ENCODE results near the gene TMEM234.

The TMEM234 gene

GRCh38 chr1:32201011-32201855 is 20.9 kb downstream of the TMEM234 start:
- peak; percentile 61 to 71 (median 63) for DNase-seq (ENCODE audit: low read depth in 2 of 3, low spot score in 2 of 3)

DNA sequence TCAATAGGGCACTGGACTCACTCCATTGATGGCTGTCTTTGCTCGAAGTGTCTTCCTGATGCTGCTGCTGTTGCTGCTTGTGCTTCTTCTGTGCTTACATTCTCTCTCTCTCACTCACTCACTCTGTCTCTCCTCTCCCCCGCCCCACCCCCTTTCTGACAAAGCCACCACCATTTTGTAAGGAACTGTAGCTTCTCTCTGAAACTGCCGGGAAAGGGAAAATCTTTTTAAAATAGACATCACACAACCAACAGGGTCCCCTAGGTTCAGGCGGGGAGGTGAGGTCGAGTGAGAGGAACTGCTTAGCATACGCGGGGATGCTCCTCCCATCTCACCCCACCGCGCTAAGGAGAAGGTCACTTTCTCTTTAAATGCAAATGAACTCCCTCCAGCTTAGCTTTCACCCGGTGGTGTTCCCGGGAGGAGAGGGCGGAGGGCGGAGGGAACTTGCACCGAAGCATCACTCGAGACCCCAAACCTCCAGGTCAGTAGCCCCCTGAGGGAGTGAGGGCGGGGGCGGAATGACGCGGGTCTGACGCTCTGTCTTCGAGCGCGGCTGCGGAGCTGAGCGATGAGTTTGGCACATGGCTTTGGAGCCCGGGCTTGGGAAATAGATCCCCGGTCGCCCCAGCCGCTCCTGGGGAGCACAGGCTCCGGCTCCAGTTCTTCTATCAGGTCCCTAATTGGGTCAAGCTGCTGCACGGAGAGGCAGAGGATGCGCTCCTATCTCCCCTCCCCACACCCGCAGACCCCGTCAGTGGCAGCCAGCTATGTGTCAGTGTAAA is 21.7 kb downstream of the TMEM234 start, which contains the start of gene CCDC28B:
Gene CCDC28B (plus strand): TSS at position 370 of the 785 bp plus-strand sequence. CDS start 1,341 bp downstream, outside the sequence.
- peak; percentile 40 to 50 (median 42) for DNase-seq (ENCODE audit: low read depth in 2 of 3, low spot score in 2 of 3)

GRCh38 chr1:32199717-32200072 is 22.5 kb downstream of the TMEM234 start:
- DNase-seq (ENCODE audit: low read depth in 2 of 3, low spot score in 2 of 3): no peak

DNA sequence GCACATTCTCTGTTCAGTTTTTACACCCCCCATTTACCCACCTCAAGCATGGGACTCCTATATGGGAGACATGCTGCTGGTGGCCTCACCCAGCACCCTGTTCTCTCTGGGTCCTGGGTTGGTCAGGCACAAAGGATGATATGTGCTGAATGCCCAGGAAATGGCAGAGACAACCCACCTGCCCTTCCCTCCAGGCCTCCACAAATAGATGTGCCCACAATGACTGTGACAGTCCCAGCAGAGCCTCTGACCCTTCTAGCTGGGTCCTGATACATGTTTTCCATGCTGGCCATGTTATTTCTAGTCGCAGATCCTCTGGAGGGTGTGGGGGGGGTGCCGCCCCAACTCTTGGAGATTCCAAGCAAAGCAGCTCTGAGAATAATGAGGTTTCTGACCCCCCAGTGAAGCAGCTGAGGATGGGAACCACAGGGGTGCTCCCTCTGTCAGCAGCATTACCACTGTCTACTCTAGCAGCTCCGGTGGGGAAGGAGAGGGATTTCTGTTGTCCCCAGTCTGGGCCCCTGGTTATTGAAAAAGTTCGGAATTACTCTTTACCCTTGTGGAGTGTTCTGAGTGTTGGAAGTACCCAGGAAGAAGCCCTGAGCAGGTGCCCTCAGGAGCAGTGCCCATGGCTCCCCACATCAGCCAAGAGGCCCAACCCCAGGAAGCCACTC is 23.0 kb downstream of the TMEM234 start:
- DNase-seq (ENCODE audit: low read depth in 2 of 3, low spot score in 2 of 3): no peak

DNA sequence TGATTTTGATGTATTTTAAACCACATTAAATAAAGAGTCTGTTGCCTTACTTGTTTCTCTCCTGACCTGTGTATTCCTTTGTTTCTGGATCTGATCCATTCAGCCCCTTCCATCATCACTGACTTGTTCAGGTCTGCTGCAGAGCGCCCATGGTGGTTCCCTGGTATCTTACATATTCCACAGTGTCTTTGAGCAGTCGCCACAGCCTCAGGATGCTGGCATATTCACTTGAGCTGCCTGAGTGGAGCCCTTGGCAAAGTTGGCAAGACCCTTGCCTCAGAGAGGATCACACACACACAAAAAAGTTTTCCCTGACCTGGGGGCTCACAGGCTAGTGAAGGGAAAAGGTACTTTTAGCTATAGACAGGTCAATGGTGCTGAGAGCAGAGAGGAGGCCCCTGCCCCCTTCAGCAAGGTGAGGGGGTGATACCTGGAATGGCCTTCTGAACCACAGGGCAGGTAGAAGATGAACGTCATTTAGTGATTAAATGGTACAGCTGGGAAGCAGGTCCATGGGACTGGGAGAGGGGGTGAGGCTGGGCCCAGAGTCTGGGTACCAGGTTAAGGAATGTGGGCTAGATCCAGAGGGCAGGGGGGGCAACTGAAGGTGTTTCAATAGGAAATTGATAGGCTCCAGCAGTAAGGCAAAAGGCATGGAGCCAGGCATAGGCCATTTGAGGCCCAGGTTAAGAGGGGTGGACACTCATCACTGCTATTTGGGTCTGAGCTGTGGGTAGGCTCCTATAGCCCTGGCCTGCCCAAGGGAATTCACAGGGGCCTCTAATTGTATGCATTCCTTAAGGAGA is 23.7 kb downstream of the TMEM234 start:
- DNase-seq (ENCODE audit: low read depth in 2 of 3, low spot score in 2 of 3): no peak

- no peak for DNase-seq (ENCODE audit: low read depth in 2 of 3, low spot score in 2 of 3)
These were observed 24.3 kb downstream of the TMEM234 start for GRCh38 chr1:32197837-32198236.

DNA sequence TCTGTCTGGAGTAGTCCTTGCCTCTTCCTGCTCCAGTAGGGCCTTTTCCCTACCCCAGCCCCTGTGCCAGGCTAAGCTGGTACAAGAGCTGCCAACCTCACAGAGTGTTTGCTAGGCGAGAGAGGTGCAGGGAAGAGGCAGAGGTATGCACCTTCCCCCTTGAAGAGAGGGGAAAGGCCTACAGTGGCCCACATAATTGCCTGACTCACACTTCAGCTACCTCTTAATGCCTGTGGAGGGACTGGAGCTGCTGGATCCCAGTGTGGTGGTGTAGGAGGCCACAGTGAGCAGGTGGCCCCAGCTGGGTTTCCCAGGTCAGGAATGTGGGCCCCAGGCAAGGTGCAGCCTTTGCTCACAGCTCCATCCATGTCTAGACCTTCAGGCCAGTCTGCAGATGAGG is 25.1 kb downstream of the TMEM234 start:
- DNase-seq (ENCODE audit: low read depth in 2 of 3, low spot score in 2 of 3): no peak

GRCh38 chr1:32195972-32196823 is 26.0 kb downstream of the TMEM234 start:
- no peak for DNase-seq (ENCODE audit: low read depth in 2 of 3, low spot score in 2 of 3)

DNA sequence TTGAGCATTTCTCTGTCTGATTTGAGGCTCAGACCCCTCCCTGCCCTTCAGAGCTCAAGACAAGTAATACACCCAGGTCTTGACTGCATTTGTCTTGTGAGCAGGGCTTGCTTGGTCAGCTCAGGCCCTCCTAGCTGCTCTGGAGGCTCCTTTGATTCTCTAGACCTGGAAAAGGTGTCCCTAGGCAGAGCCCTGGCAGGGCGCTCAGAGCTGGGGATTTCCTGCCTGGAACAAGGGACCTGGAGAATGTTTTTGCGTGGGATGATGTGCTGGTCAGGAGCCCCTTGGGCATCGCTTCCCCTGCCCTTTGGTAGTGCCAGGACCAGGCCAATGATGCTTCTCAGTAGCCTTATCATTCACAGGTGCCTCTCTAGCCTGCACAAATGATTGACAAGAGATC is 26.6 kb downstream of the TMEM234 start:
- DNase-seq (ENCODE audit: low read depth in 2 of 3, low spot score in 2 of 3): no peak

GRCh38 chr1:32194984-32195383 is 27.2 kb downstream of the TMEM234 start:
- DNase-seq (ENCODE audit: low read depth in 2 of 3, low spot score in 2 of 3): no peak

- no peak for DNase-seq (ENCODE audit: low read depth in 2 of 3, low spot score in 2 of 3)
These were observed 29.8 kb downstream of the TMEM234 start for GRCh38 chr1:32192220-32192948.

GRCh38 chr1:32187850-32188249 is 34.3 kb downstream of the TMEM234 start:
- no peak for DNase-seq (ENCODE audit: low read depth in 2 of 3, low spot score in 2 of 3)

DNA sequence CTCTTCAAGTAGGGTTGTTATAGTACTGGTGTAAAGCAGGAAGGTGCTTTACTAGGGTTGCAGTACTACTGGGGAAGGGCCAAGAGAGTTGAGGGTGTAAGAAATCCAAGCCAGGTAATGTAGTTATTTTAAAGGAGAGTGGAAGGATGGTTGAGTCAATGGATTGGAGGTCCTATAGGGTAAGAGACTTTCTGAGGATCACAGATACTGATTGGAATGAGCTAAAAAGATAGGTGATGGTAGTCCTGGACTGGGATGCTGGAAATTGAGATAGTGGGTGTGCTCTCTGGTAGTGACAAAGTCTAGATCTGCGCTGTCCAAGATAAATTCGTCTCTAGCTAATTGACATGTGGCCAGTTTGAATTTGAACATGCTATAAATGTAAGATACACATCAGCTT is 35.7 kb downstream of the TMEM234 start:
- no peak for DNase-seq (ENCODE audit: low read depth in 2 of 3, low spot score in 2 of 3)

- DNase-seq (ENCODE audit: low read depth in 2 of 3, low spot score in 2 of 3): no peak
These were observed 36.1 kb downstream of the TMEM234 start for GRCh38 chr1:32186077-32186476.

DNA sequence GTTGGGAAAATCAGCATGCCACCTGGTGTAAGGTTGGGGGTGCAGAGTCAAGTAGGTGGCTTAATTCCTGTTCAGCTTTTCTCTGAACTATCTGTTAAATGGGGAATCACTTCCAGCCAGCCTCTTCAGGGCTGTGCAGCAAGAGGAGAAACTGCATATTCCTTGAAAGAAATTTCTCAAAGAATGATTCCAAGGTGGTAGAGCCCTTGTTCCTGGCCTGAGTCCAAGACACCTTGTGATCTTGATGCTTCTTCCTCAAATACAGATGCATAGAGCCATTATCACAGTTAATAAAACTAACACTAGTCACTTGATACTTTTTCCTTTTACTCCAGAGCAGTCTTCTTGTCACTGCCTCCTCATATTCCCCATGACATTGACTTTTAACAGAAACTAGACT is 37.5 kb downstream of the TMEM234 start:
- DNase-seq (ENCODE audit: low read depth in 2 of 3, low spot score in 2 of 3): no peak

- DNase-seq (ENCODE audit: low read depth in 2 of 3, low spot score in 2 of 3): no peak
These were observed 40.1 kb downstream of the TMEM234 start for GRCh38 chr1:32182060-32182459.

DNA sequence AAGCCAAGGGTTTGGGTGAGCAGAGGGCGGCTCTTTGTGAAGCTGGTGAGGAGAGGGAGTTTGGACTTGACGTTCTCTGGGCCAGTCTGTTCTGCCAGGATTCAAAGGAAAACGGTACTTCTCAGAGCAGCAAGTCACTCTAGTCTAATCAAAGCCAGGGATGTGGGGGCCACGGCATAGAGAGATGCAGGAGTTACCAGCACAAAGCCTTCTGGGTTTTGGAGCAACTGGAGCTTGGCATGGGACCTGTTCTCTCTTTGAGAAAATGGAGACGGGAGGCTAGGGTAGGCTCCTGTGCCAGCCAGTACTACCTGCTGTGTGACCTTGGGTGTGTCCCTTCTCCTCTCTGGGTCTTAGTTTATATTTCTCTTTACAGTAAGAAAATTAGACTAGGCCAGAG is 40.6 kb downstream of the TMEM234 start:
- no peak for DNase-seq (ENCODE audit: low read depth in 2 of 3, low spot score in 2 of 3)

DNA sequence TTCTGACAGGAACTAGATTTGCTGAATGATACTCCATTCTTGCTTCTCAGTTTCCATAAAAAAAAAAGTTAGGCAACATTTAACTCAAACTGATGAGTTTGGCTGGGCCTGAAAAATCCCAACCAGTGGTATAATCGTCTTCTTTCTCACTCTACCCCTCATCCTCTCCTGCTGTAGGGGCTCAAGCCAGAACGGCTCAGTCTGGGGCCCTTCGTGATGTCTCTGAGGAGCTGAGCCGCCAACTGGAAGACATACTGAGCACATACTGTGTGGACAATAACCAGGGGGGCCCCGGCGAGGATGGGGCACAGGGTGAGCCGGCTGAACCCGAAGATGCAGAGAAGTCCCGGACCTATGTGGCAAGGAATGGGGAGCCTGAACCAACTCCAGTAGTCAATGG is 41.1 kb downstream of the TMEM234 start:
- DNase-seq (ENCODE audit: low read depth in 2 of 3, low spot score in 2 of 3): no peak

Data from activated CD8-positive, alpha-beta memory T cell treated with anti-CD3 and anti-CD28 coated beads for 48 hours (primary cell).